Gastroesophageal sphincter (tissue), 4 donors: Measurements from ENCODE around the gene OXLD1. TPM values are rescaled to one million over a fixed set of nuclear protein-coding genes. Genes with fewer than 3 reads are reported as not detected.

Experiments used
- ATAC-seq: fragments of 150-250 bp; one replicate; pipeline ENCODE4 v1.9.1; 2016; ENCODE audit warnings: mild to moderate bottlenecking, moderate library complexity
- H3K27ac ChIP-seq, 4 donors: fragments of 200-600 bp; sonication (generic) in 3 of 4; 1 replicate in 3 of 4; 2 replicates in 1 of 4; pipeline ENCODE4 v1.5.1; 2016 to 2019
- H3K27me3 ChIP-seq: fragments of 200-600 bp; sonication (generic); one replicate; pipeline ENCODE4 v1.5.1; 2019
- H3K36me3 ChIP-seq, 2 donors: fragments of 200-600 bp; sonication (generic); one replicate each; pipeline ENCODE4 v1.5.1; 2019; ENCODE audit warnings: control low read depth in 1 of 2
- H3K4me1 ChIP-seq, 3 donors: fragments of 200-600 bp; sonication (generic); 1 replicate in 2 of 3; 2 replicates in 1 of 3; pipeline ENCODE4 v1.5.1; 2016 to 2019; ENCODE audit warnings: control low read depth in 2 of 3
- H3K4me3 ChIP-seq, 2 donors: fragments of 200-600 bp; sonication (generic); one replicate each; pipeline ENCODE4 v1.5.1; 2019; ENCODE audit warnings: mild to moderate bottlenecking in 1 of 2, moderate library complexity in 1 of 2
- H3K9me3 ChIP-seq, 3 donors: fragments of 200-600 bp; sonication (generic); one replicate each; pipeline ENCODE4 v1.5.1; 2017 to 2019; ENCODE audit warnings: control low read depth in 2 of 3
- CTCF ChIP-seq, 4 experiments: fragments of 200-600 bp in 2 of 4; fragments of 450-650 bp in 2 of 4; sonication (generic) in 1 of 4; IDR thresholded peaks; one replicate each; pipeline ENCODE4 v1.5.1; 2017 to 2019; ENCODE audit warnings: antibody characterized with exemption in 4 of 4, mild to moderate bottlenecking in 2 of 4, moderate library complexity in 2 of 4
- EP300 ChIP-seq: sonication (generic); formaldehyde crosslinking; IDR thresholded peaks from one replicate; pipeline ENCODE4 v1.6.1; 2017; ENCODE audit warnings: antibody characterized with exemption, mild to moderate bottlenecking
- POLR2A ChIP-seq, 2 donors: fragments of 450-650 bp; IDR thresholded peaks; one replicate each; pipeline ENCODE4 v1.6.1; 2017; ENCODE audit warnings: antibody characterized with exemption in 2 of 2, mild to moderate bottlenecking in 2 of 2, moderate library complexity in 1 of 2
- POLR2AphosphoS5 ChIP-seq: sonication (generic); formaldehyde crosslinking; IDR thresholded peaks from one replicate; pipeline ENCODE4 v1.6.1; 2017; ENCODE audit warnings: antibody characterized with exemption
- WGBS, 2 donors: methylation state at CpG; one replicate each; pipeline ENCODE4 v1.1.5; 2018; ENCODE audit warnings: low coverage in 1 of 2; 5-methylcytosine and 5-hydroxymethylcytosine counted together
- total RNA-seq, 4 donors: library from RNA; depleted of rRNA; stranded (reverse); fragments of >200 nt; gene quantifications; one replicate each; pipeline ENCODE4 v1.1.0, GENCODE V29; 2016

The OXLD1 gene
- total RNA-seq, 4 donors from 2014 or later, result 19.4 to 31.8 (median 25.3) TPM

DNA sequence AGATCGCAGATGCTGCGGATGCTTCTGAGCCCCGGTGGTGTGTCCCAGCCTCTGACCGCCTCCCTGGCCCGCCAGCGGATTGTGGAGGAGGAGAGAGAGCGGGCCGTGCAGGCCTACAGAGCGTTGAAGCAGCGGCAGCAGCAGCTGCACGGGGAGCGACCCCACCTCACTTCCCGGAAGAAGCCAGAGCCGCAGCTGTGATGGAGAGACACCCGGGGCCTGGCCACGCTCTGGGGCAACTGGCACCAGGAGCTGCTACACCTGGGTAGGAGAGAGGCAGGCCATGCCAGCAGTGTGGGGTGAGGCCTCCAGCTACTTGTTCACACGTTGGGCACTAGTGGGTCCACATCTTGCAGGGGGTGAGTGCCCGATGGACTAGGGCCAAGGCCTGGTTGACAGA lies 6.1 kb upstream of the OXLD1 start:
- H3K9me3 ChIP-seq, result no peaks in the 10 kb centered on the region
- no peak for TF ChIP-seq EP300
- TF ChIP-seq CTCF (IDR thresholded peaks at IDR 0.05), result no peak
- TF ChIP-seq POLR2A (IDR thresholded peaks at IDR 0.05), result no peak
- no peak for TF ChIP-seq POLR2AphosphoS5
- ATAC-seq, result no peak
- H3K36me3 ChIP-seq, result peaks cover 0 to 68% of the 10 kb centered on the region in 2 donors
- H3K4me1 ChIP-seq, result peaks cover 0 to 19% (median 5%) of the 10 kb centered on the region in 3 donors
- H3K4me3 ChIP-seq, result no peak overlapping the region
- no peaks in the 10 kb centered on the region for H3K27me3 ChIP-seq
- H3K27ac ChIP-seq, result no peak overlapping the region
- no CpG with 5 or more reads among the region's 18 CpGs for WGBS, 2 donors

DNA sequence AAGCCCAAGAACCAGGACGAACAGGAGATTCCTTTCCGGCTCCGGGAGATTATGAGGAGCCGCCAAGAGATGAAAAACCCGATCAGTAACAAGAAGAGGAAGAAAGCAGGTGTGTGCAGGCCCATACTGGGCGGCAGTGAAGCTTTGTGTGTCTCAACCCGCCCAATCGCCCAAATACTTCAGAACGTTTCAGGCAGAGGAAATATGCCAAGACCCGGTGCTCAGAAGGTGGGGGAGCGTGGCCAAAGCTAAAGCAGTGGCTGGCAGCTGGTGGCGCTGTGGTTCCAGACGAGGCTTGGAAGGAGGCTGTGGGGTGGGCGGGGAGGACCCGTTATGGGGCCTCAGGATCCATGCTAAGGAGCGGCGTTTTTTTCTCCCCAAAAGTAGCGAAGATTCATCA lies 1.3 kb upstream of the OXLD1 start:
- no peaks in the 10 kb centered on the region for H3K27me3 ChIP-seq
- H3K4me1 ChIP-seq, result peaks cover 0 to 40% (median 21%) of the 10 kb centered on the region in 3 donors
- WGBS, 2 donors, result 89 to 100% methylated on average over 2 to 17 of the region's 18 CpGs
- H3K36me3 ChIP-seq, result peaks cover 0 to 54% of the 10 kb centered on the region in 2 donors
- no peak for ATAC-seq
- H3K27ac ChIP-seq, result no peak overlapping the region
- H3K9me3 ChIP-seq, result no peaks in the 10 kb centered on the region
- H3K4me3 ChIP-seq, result peak overlapping the region in 1 of 2 donors; percentile 88
- no peak for TF ChIP-seq POLR2AphosphoS5
- TF ChIP-seq EP300, result no peak
- no peak for TF ChIP-seq CTCF (IDR thresholded peaks at IDR 0.05)
- no peak for TF ChIP-seq POLR2A (IDR thresholded peaks at IDR 0.05)

GRCh38 chr17:81666092-81666341 lies 388 bp downstream of the OXLD1 start:
- WGBS, 2 donors, result 0 to 6% methylated on average over 1 to 5 of the region's 16 CpGs
- ATAC-seq, result peak; percentile 23
- no peaks in the 10 kb centered on the region for H3K27me3 ChIP-seq

GRCh38 chr17:81665205-81666091 lies 957 bp downstream of the OXLD1 start:
- H3K27me3 ChIP-seq, result no peaks in the 10 kb centered on the region
- peak overlapping the region; percentile 76 to 97 (median 90) for H3K27ac ChIP-seq
- no peak for ATAC-seq
- peaks cover 0 to 40% (median 21%) of the 10 kb centered on the region in 3 donors for H3K4me1 ChIP-seq
- H3K9me3 ChIP-seq, result no peaks in the 10 kb centered on the region
- WGBS, 2 donors, result 0% methylated on average over 2 to 4 of the region's 30 CpGs
- peaks cover 0 to 31% of the 10 kb centered on the region in 2 donors for H3K36me3 ChIP-seq
- peak overlapping the region; percentile 76 to 88 for H3K4me3 ChIP-seq
- no peak for TF ChIP-seq POLR2A (IDR thresholded peaks at IDR 0.05)
- no peak for TF ChIP-seq POLR2AphosphoS5
- no peak for TF ChIP-seq CTCF (IDR thresholded peaks at IDR 0.05)

More at GRCh38 chr17:81666092-81666341, 388 bp downstream of the OXLD1 start:
- Histone ChIP-seq H3K36me3 (peaks cover 0 to 36% of the 10 kb centered on the region in 2 donors), H3K27ac (peak overlapping the region; percentile 76 to 97 (median 90)), H3K4me3 (peak overlapping the region; percentile 76 to 88), H3K4me1 (peaks cover 0 to 40% (median 21%) of the 10 kb centered on the region in 3 donors), H3K9me3 (no peaks in the 10 kb centered on the region)
- no peak for TF ChIP-seq CTCF (IDR thresholded peaks at IDR 0.05)

DNA sequence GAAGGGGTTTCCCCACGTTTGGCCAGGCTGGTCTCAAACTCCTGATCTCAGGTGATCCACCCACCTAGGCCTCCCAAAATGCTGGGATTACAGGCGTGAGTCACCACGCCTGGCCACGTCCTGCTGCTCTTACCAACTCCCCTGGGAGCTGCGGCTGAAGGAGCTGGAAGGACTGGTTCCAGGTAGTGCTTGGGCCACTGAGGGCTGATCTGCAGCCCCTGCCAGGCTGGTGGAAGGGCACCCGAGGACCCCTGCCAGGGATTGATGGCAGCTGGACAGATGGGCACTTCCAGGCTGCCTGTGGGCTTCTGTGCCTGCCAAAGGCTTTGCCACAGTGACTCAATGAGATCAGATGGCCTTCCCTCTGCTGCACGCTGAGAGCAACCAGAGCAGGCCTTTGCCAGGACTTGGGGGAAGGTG lies 2.3 kb downstream of the OXLD1 start:
- Histone ChIP-seq H3K27me3 (no peaks in the 10 kb centered on the region), H3K4me3 (no peak overlapping the region), H3K9me3 (no peaks in the 10 kb centered on the region), H3K36me3 (peaks cover 0 to 17% of the 10 kb centered on the region in 2 donors), H3K27ac (no peak overlapping the region), H3K4me1 (peaks cover 0 to 36% (median 21%) of the 10 kb centered on the region in 3 donors)
- TF ChIP-seq CTCF (IDR thresholded peaks at IDR 0.05), result no peak
- no peak for TF ChIP-seq POLR2AphosphoS5
- TF ChIP-seq EP300, result no peak
- no peak for TF ChIP-seq POLR2A (IDR thresholded peaks at IDR 0.05)
- WGBS, 2 donors, result 83% methylated on average over 1 of the region's 7 CpGs; no CpG with 5 or more reads in 1 of the 2 donors
- no peak for ATAC-seq
